Activated CD4-positive, CD25-positive, alpha-beta regulatory T cell (primary cell): ENCODE results near the gene ELOVL5.
"Not testable (repeated sequence)": the region's sequence is repeated elsewhere in the genome, so short reads cannot be mapped to it uniquely, and the experiment has no call there.

Experiments used
- DNase-seq, 4 experiments: peaks; one replicate each; lab custom pipeline; 2025; lab: John Stamatoyannopoulos, UW

The ELOVL5 gene

GRCh38 chr6:53328375-53328774 is 20.4 kb downstream of the ELOVL5 start:
- no peak for DNase-seq

- DNase-seq: no peak
Observed at GRCh38 chr6:53327017-53327395, 21.7 kb downstream of the ELOVL5 start.

- no peak for DNase-seq
Observed at GRCh38 chr6:53326372-53327016, 22.3 kb downstream of the ELOVL5 start.

GRCh38 chr6:53325785-53326184 is 23.0 kb downstream of the ELOVL5 start:
- no peak for DNase-seq

GRCh38 chr6:53322188-53323029 is 26.3 kb downstream of the ELOVL5 start:
- DNase-seq: no peak

GRCh38 chr6:53321701-53322100 is 27.0 kb downstream of the ELOVL5 start:
- no peak for DNase-seq

GRCh38 chr6:53320964-53321363 is 27.8 kb downstream of the ELOVL5 start:
- DNase-seq: no peak

- DNase-seq: no peak
Observed at GRCh38 chr6:53318429-53318828, 30.3 kb downstream of the ELOVL5 start.

- no peak for DNase-seq
Observed at GRCh38 chr6:53317861-53318260, 30.9 kb downstream of the ELOVL5 start.

GRCh38 chr6:53317299-53317698 is 31.5 kb downstream of the ELOVL5 start:
- not testable (repeated sequence) for DNase-seq

- no peak for DNase-seq
Observed at GRCh38 chr6:53316142-53316541, 32.6 kb downstream of the ELOVL5 start.

GRCh38 chr6:53315086-53315724 is 33.5 kb downstream of the ELOVL5 start:
- no peak for DNase-seq

GRCh38 chr6:53313784-53314400 is 34.9 kb downstream of the ELOVL5 start:
- DNase-seq: no peak

GRCh38 chr6:53312355-53312754 is 36.4 kb downstream of the ELOVL5 start:
- no peak for DNase-seq

GRCh38 chr6:53311586-53311935 is 37.2 kb downstream of the ELOVL5 start:
- no peak for DNase-seq

GRCh38 chr6:53310771-53311585 is 37.8 kb downstream of the ELOVL5 start:
- no peak for DNase-seq

- DNase-seq: no peak
Observed at GRCh38 chr6:53309901-53310300, 38.8 kb downstream of the ELOVL5 start.

GRCh38 chr6:53309059-53309900 is 39.5 kb downstream of the ELOVL5 start:
- no peak for DNase-seq

GRCh38 chr6:53306819-53307347 is 41.9 kb downstream of the ELOVL5 start:
- no peak for DNase-seq

- not testable (repeated sequence) for DNase-seq
Observed at GRCh38 chr6:53306217-53306616, 42.5 kb downstream of the ELOVL5 start.
